Measurements from ENCODE around the gene GRIK4.

GRIK4 gene

GRCh38 chr11:120511116-120511819 lies at the start of gene GRIK4:
Gene GRIK4, plus strand, starts transcription at chr11:120511748. Its CDS starts 148,571 bp downstream, at chr11:120660319.
- no peaks in the 10 kb centered on the region for H3K36me3 ChIP-seq (ENCODE audit: control insufficient read depth in 2 of 2, insufficient read depth in 2 of 2, low read length in 2 of 2)
- H3K9me3 ChIP-seq (ENCODE audit: control insufficient read depth in 2 of 2, low read length in 2 of 2), result no peaks in the 10 kb centered on the region
- peaks cover 35 to 58% of the 10 kb centered on the region in 2 donors for H3K27me3 ChIP-seq (ENCODE audit: control insufficient read depth in 2 of 2, insufficient read depth in 2 of 2, low read length in 2 of 2)
- H3K4me3 ChIP-seq (ENCODE audit: low read length in 2 of 2), result peak within 1 kb of the TSS in 1 of 2 donors; percentile 35
- no peak within 1 kb of the TSS for H3K9ac ChIP-seq (ENCODE audit: low read depth in 1 of 2, low read length in 2 of 2)
- no peak within 1 kb of the TSS for H3K27ac ChIP-seq (ENCODE audit: low read depth in 2 of 2, low read length in 2 of 2)
- no peaks in the 10 kb centered on the region for H3K4me1 ChIP-seq (ENCODE audit: control insufficient read depth in 2 of 2, insufficient read depth in 2 of 2, low read length in 2 of 2)

GRCh38 chr11:120462825-120463224 lies 48.7 kb upstream of the GRIK4 start:
- peaks cover 48 to 63% of the 10 kb centered on the region in 2 donors for H3K36me3 ChIP-seq (ENCODE audit: control insufficient read depth in 2 of 2, insufficient read depth in 2 of 2, low read length in 2 of 2)

GRCh38 chr11:120465921-120466534 lies 45.5 kb upstream of the GRIK4 start:
- peaks cover 53 to 65% of the 10 kb centered on the region in 2 donors for H3K36me3 ChIP-seq (ENCODE audit: control insufficient read depth in 2 of 2, insufficient read depth in 2 of 2, low read length in 2 of 2)

More at GRCh38 chr11:120462825-120463224, 48.7 kb upstream of the GRIK4 start:
- no peaks in the 10 kb centered on the region for H3K4me1 ChIP-seq (ENCODE audit: control insufficient read depth in 2 of 2, insufficient read depth in 2 of 2, low read length in 2 of 2)
- no peak overlapping the region for H3K9ac ChIP-seq (ENCODE audit: low read depth in 1 of 2, low read length in 2 of 2)
- H3K9me3 ChIP-seq (ENCODE audit: control insufficient read depth in 2 of 2, low read length in 2 of 2), result no peaks in the 10 kb centered on the region
- no peaks in the 10 kb centered on the region for H3K27me3 ChIP-seq (ENCODE audit: control insufficient read depth in 2 of 2, insufficient read depth in 2 of 2, low read length in 2 of 2)
- H3K27ac ChIP-seq (ENCODE audit: low read depth in 2 of 2, low read length in 2 of 2), result no peak overlapping the region
- H3K4me3 ChIP-seq (ENCODE audit: low read length in 2 of 2), result no peak overlapping the region

GRCh38 chr11:120467627-120468026 lies 43.9 kb upstream of the GRIK4 start:
- H3K36me3 ChIP-seq (ENCODE audit: control insufficient read depth in 2 of 2, insufficient read depth in 2 of 2, low read length in 2 of 2), result peaks cover 45 to 56% of the 10 kb centered on the region in 2 donors
- no peak overlapping the region for H3K4me3 ChIP-seq (ENCODE audit: low read length in 2 of 2)
- H3K27ac ChIP-seq (ENCODE audit: low read depth in 2 of 2, low read length in 2 of 2), result no peak overlapping the region
- H3K9ac ChIP-seq (ENCODE audit: low read depth in 1 of 2, low read length in 2 of 2), result no peak overlapping the region
- H3K9me3 ChIP-seq (ENCODE audit: control insufficient read depth in 2 of 2, low read length in 2 of 2), result no peaks in the 10 kb centered on the region
- no peaks in the 10 kb centered on the region for H3K27me3 ChIP-seq (ENCODE audit: control insufficient read depth in 2 of 2, insufficient read depth in 2 of 2, low read length in 2 of 2)
- no peaks in the 10 kb centered on the region for H3K4me1 ChIP-seq (ENCODE audit: control insufficient read depth in 2 of 2, insufficient read depth in 2 of 2, low read length in 2 of 2)

More at GRCh38 chr11:120465921-120466534, 45.5 kb upstream of the GRIK4 start:
- H3K27me3 ChIP-seq (ENCODE audit: control insufficient read depth in 2 of 2, insufficient read depth in 2 of 2, low read length in 2 of 2), result no peaks in the 10 kb centered on the region
- no peaks in the 10 kb centered on the region for H3K4me1 ChIP-seq (ENCODE audit: control insufficient read depth in 2 of 2, insufficient read depth in 2 of 2, low read length in 2 of 2)
- H3K9ac ChIP-seq (ENCODE audit: low read depth in 1 of 2, low read length in 2 of 2), result no peak overlapping the region
- H3K27ac ChIP-seq (ENCODE audit: low read depth in 2 of 2, low read length in 2 of 2), result no peak overlapping the region
- no peak overlapping the region for H3K4me3 ChIP-seq (ENCODE audit: low read length in 2 of 2)
- H3K9me3 ChIP-seq (ENCODE audit: control insufficient read depth in 2 of 2, low read length in 2 of 2), result no peaks in the 10 kb centered on the region

GRCh38 chr11:120471131-120471530 lies 40.4 kb upstream of the GRIK4 start:
- no peak overlapping the region for H3K9ac ChIP-seq (ENCODE audit: low read depth in 1 of 2, low read length in 2 of 2)
- peaks cover 47 to 50% of the 10 kb centered on the region in 2 donors for H3K36me3 ChIP-seq (ENCODE audit: control insufficient read depth in 2 of 2, insufficient read depth in 2 of 2, low read length in 2 of 2)
- no peaks in the 10 kb centered on the region for H3K9me3 ChIP-seq (ENCODE audit: control insufficient read depth in 2 of 2, low read length in 2 of 2)
- H3K4me3 ChIP-seq (ENCODE audit: low read length in 2 of 2), result no peak overlapping the region
- H3K4me1 ChIP-seq (ENCODE audit: control insufficient read depth in 2 of 2, insufficient read depth in 2 of 2, low read length in 2 of 2), result no peaks in the 10 kb centered on the region
- no peak overlapping the region for H3K27ac ChIP-seq (ENCODE audit: low read depth in 2 of 2, low read length in 2 of 2)
- no peaks in the 10 kb centered on the region for H3K27me3 ChIP-seq (ENCODE audit: control insufficient read depth in 2 of 2, insufficient read depth in 2 of 2, low read length in 2 of 2)

GRCh38 chr11:120471994-120472393 lies 39.6 kb upstream of the GRIK4 start:
- Histone ChIP-seq H3K27ac (ENCODE audit: low read depth in 2 of 2, low read length in 2 of 2) (no peak overlapping the region), H3K9ac (ENCODE audit: low read depth in 1 of 2, low read length in 2 of 2) (no peak overlapping the region), H3K27me3 (ENCODE audit: control insufficient read depth in 2 of 2, insufficient read depth in 2 of 2, low read length in 2 of 2) (no peaks in the 10 kb centered on the region), H3K9me3 (ENCODE audit: control insufficient read depth in 2 of 2, low read length in 2 of 2) (no peaks in the 10 kb centered on the region), H3K4me3 (ENCODE audit: low read length in 2 of 2) (no peak overlapping the region), H3K4me1 (ENCODE audit: control insufficient read depth in 2 of 2, insufficient read depth in 2 of 2, low read length in 2 of 2) (no peaks in the 10 kb centered on the region), H3K36me3 (ENCODE audit: control insufficient read depth in 2 of 2, insufficient read depth in 2 of 2, low read length in 2 of 2) (peaks cover 42 to 48% of the 10 kb centered on the region in 2 donors)

GRCh38 chr11:120473503-120473902 lies 38.0 kb upstream of the GRIK4 start:
- Histone ChIP-seq H3K9ac (ENCODE audit: low read depth in 1 of 2, low read length in 2 of 2) (no peak overlapping the region), H3K4me3 (ENCODE audit: low read length in 2 of 2) (no peak overlapping the region), H3K36me3 (ENCODE audit: control insufficient read depth in 2 of 2, insufficient read depth in 2 of 2, low read length in 2 of 2) (peaks cover 43 to 50% of the 10 kb centered on the region in 2 donors), H3K27me3 (ENCODE audit: control insufficient read depth in 2 of 2, insufficient read depth in 2 of 2, low read length in 2 of 2) (no peaks in the 10 kb centered on the region), H3K27ac (ENCODE audit: low read depth in 2 of 2, low read length in 2 of 2) (no peak overlapping the region), H3K4me1 (ENCODE audit: control insufficient read depth in 2 of 2, insufficient read depth in 2 of 2, low read length in 2 of 2) (no peaks in the 10 kb centered on the region), H3K9me3 (ENCODE audit: control insufficient read depth in 2 of 2, low read length in 2 of 2) (no peaks in the 10 kb centered on the region)

GRCh38 chr11:120482149-120482548 lies 29.4 kb upstream of the GRIK4 start:
- Histone ChIP-seq H3K36me3 (ENCODE audit: control insufficient read depth in 2 of 2, insufficient read depth in 2 of 2, low read length in 2 of 2) (peaks cover 59 to 63% of the 10 kb centered on the region in 2 donors), H3K9ac (ENCODE audit: low read depth in 1 of 2, low read length in 2 of 2) (no peak overlapping the region), H3K27ac (ENCODE audit: low read depth in 2 of 2, low read length in 2 of 2) (no peak overlapping the region)

GRCh38 chr11:120484722-120485121 lies 26.8 kb upstream of the GRIK4 start:
- Histone ChIP-seq H3K27me3 (ENCODE audit: control insufficient read depth in 2 of 2, insufficient read depth in 2 of 2, low read length in 2 of 2) (no peaks in the 10 kb centered on the region), H3K36me3 (ENCODE audit: control insufficient read depth in 2 of 2, insufficient read depth in 2 of 2, low read length in 2 of 2) (peaks cover 46 to 51% of the 10 kb centered on the region in 2 donors), H3K27ac (ENCODE audit: low read depth in 2 of 2, low read length in 2 of 2) (no peak overlapping the region), H3K4me3 (ENCODE audit: low read length in 2 of 2) (no peak overlapping the region), H3K4me1 (ENCODE audit: control insufficient read depth in 2 of 2, insufficient read depth in 2 of 2, low read length in 2 of 2) (no peaks in the 10 kb centered on the region), H3K9me3 (ENCODE audit: control insufficient read depth in 2 of 2, low read length in 2 of 2) (no peaks in the 10 kb centered on the region), H3K9ac (ENCODE audit: low read depth in 1 of 2, low read length in 2 of 2) (no peak overlapping the region)

More at GRCh38 chr11:120482149-120482548, 29.4 kb upstream of the GRIK4 start:
- Histone ChIP-seq H3K9me3 (ENCODE audit: control insufficient read depth in 2 of 2, low read length in 2 of 2) (no peaks in the 10 kb centered on the region), H3K4me1 (ENCODE audit: control insufficient read depth in 2 of 2, insufficient read depth in 2 of 2, low read length in 2 of 2) (no peaks in the 10 kb centered on the region), H3K27me3 (ENCODE audit: control insufficient read depth in 2 of 2, insufficient read depth in 2 of 2, low read length in 2 of 2) (no peaks in the 10 kb centered on the region), H3K4me3 (ENCODE audit: low read length in 2 of 2) (no peak overlapping the region)

- Histone ChIP-seq H3K27me3 (ENCODE audit: control insufficient read depth in 2 of 2, insufficient read depth in 2 of 2, low read length in 2 of 2) (no peaks in the 10 kb centered on the region), H3K9me3 (ENCODE audit: control insufficient read depth in 2 of 2, low read length in 2 of 2) (no peaks in the 10 kb centered on the region), H3K27ac (ENCODE audit: low read depth in 2 of 2, low read length in 2 of 2) (no peak overlapping the region), H3K9ac (ENCODE audit: low read depth in 1 of 2, low read length in 2 of 2) (no peak overlapping the region), H3K4me1 (ENCODE audit: control insufficient read depth in 2 of 2, insufficient read depth in 2 of 2, low read length in 2 of 2) (no peaks in the 10 kb centered on the region), H3K4me3 (ENCODE audit: low read length in 2 of 2) (no peak overlapping the region), H3K36me3 (ENCODE audit: control insufficient read depth in 2 of 2, insufficient read depth in 2 of 2, low read length in 2 of 2) (peaks cover 32 to 38% of the 10 kb centered on the region in 2 donors)
Measured at GRCh38 chr11:120486138-120486537, 25.4 kb upstream of the GRIK4 start.

All from mucosa of rectum (tissue), 2 donors.